ENCODE measurements around the gene LPCAT3. TPM values are rescaled to one million over a fixed set of nuclear protein-coding genes. Genes with fewer than 3 reads are reported as not detected.

LPCAT3 gene
- total and polyA plus RNA-seq, 11 donors, result 19.9 to 66.3 (median 43.4) TPM

DNA sequence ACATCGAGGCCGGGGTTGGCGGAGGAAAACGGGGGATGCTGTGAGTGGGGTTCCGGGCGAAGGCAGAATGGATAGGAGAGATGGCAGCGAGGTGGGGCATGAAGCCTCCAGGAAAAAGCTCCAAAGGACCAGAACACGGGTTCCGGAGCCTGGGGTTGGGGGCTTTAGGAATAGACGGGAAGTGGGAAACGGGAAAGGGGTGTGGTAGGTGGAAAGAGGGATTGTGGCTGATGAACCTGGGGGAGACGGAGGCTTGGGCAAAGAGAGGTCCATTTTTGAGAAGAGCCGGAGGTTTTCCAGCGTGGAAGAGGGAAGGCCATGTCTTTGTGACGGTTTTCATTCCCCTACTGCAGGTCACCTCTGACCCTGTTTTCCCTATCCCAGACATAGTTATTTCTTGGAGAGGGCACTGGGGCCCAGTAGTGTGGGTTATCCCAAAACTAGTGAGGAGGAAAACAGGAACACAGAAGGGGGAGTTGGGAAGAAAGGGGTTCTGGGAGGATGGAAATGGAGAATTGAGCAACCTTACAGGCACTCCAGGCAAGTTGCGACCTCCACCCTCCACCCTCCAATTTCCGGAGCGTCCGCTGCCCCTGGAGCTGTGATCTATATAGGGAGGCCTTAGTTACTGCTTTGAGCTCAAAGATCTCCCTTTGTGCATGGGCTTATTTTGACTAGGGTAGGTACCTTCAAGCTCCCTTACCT is 89.4 kb downstream of the LPCAT3 start:
- no peaks in the 10 kb centered on the region for H3K9me3 ChIP-seq
- DNase-seq (peak in 2 of 5 donors; percentile 9 to 17), ATAC-seq (no peak)
- peaks cover 12 to 86% (median 70%) of the 10 kb centered on the region in 12 donors for H3K4me1 ChIP-seq
- 5 to 9% (median 7%) methylated on average over 19 of the region's 19 CpGs for WGBS, 4 donors
- H3K27ac ChIP-seq, result peak overlapping the region; percentile 87 to 98 (median 96)
- H3K27me3 ChIP-seq, result no peaks in the 10 kb centered on the region
- H3K36me3 ChIP-seq, result peaks cover 0 to 16% (median 3%) of the 10 kb centered on the region in 9 donors
- TF ChIP-seq, protein P1, sequence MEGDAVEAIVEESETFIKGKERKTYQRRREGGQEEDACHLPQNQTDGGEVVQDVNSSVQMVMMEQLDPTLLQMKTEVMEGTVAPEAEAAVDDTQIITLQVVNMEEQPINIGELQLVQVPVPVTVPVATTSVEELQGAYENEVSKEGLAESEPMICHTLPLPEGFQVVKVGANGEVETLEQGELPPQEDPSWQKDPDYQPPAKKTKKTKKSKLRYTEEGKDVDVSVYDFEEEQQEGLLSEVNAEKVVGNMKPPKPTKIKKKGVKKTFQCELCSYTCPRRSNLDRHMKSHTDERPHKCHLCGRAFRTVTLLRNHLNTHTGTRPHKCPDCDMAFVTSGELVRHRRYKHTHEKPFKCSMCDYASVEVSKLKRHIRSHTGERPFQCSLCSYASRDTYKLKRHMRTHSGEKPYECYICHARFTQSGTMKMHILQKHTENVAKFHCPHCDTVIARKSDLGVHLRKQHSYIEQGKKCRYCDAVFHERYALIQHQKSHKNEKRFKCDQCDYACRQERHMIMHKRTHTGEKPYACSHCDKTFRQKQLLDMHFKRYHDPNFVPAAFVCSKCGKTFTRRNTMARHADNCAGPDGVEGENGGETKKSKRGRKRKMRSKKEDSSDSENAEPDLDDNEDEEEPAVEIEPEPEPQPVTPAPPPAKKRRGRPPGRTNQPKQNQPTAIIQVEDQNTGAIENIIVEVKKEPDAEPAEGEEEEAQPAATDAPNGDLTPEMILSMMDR (IDR thresholded peaks at IDR 0.05), result no peak
- no peak for TF ChIP-seq POLR2A (IDR thresholded peaks at IDR 0.05)
- intact Hi-C loops (cut with DNase I), result loop anchor here in 2 of 10 donors (5.0 kb wide), 2 partner anchors 57 to 183 kb away; partner anchors contain the start of gene SPSB2 (in 1 of the 2)
- peak overlapping the region; percentile 67 to 98 (median 83) for H3K4me3 ChIP-seq

DNA sequence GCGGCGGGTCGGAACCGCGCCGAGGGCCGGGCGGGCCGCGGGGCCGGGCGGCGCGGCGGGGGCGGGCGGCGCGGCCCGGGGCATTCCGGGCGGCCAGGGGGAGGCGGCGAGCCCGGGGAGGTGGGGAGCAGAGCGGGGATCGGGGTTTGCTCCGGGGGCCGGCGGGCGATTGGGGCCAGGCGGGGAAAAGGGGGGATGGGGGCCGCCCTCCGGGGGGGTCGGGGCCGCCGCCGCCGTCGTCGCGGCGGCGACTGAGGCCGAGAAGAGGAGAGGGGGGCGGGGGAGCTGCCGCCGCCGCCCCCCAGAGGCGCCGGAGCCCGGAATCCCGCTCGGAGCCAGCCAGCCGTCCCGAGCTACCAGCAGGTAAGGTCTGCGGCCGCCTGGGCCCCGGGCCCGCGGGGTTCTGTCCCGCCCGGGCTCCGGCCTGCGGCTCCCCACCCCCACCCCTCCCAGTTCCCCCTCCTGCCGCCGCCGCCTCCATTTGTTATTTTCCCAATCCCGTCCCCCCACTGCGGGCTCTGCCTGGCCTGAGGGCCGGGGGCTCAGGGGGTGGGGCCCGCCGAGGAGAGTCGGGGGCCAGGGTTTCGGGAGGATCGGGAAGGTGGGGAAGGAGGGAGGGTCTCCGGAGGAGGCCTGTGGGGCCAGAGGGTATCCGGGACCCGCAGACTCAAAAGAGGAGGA is 90.1 kb downstream of the LPCAT3 start:
- no peak for TF ChIP-seq POLR2A (IDR thresholded peaks at IDR 0.05)
- TF ChIP-seq, protein P1 (IDR thresholded peaks at IDR 0.05), result no peak
- intact Hi-C loops (cut with DNase I), result loop anchor here in 2 of 10 donors (5.0 kb wide), 2 partner anchors 56 to 184 kb away; partner anchors contain the start of gene SPSB2 (in 1 of the 2)
- peak overlapping the region; percentile 67 to 98 (median 83) for H3K4me3 ChIP-seq
- DNase-seq, result peak in 3 of 5 donors; percentile 34 to 49 (median 46)
- H3K9me3 ChIP-seq, result no peaks in the 10 kb centered on the region
- no peaks in the 10 kb centered on the region for H3K27me3 ChIP-seq
- peak overlapping the region; percentile 87 to 98 (median 96) for H3K27ac ChIP-seq
- H3K36me3 ChIP-seq, result peaks cover 0 to 11% (median 0%) of the 10 kb centered on the region in 9 donors
- peaks cover 12 to 81% (median 63%) of the 10 kb centered on the region in 12 donors for H3K4me1 ChIP-seq
- 0 to 2% (median 1%) methylated on average over 4 to 74 of the region's 79 CpGs for WGBS, 4 donors
- peak in 1 of 4 donors; percentile 1 for ATAC-seq

DNA sequence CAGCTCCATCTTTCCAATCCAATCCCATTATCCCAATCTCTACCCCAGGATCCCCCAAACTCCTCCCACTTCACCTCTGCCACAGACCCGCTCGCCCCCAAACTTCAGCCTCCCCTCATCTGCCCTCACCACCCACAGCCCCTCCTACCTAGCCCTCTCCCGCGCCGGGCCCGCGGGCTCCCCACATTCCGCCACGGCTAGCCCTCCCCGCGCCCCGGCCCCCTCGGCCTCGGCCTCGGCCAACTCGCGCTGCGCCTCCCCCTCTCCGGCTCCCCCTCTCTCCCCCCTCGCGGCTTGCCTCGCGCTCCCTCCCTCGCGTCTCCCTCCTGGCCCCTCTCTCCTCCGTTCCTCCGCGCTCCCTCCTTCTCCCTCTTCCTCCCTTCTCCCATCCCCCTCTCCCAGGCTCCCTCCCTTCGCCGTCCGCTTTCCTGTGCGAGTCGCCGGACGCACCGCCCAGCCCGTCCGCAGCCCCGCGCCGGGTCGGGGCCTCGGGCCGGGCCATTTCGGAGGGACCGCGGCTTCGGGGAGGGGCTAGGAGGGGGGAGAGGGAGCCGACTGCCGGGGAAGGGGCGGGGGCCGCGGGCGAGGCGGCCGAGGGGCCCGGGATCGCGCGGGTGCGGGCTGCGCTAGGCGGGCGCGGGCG is 90.8 kb downstream of the LPCAT3 start, which contains the start of gene ATN1:
ATN1 (plus strand) TSS at position 581 of the 643 bp plus-strand sequence. CDS start 6,043 bp downstream, outside the sequence.
- Histone ChIP-seq H3K27ac (peak within 1 kb of the TSS; percentile 87 to 98 (median 96)), H3K9me3 (no peaks in the 10 kb centered on the region), H3K4me1 (peaks cover 12 to 79% (median 58%) of the 10 kb centered on the region in 12 donors), H3K27me3 (no peaks in the 10 kb centered on the region), H3K36me3 (peaks cover 0 to 9% (median 0%) of the 10 kb centered on the region in 9 donors), H3K4me3 (peak within 1 kb of the TSS; percentile 67 to 98 (median 83))
- ATAC-seq (peak; percentile 23 to 65 (median 60)), DNase-seq (peak; percentile 89 to 91 (median 90))
- TF ChIP-seq POLR2A (IDR thresholded peaks at IDR 0.05), result peak in 1 of 2 donors; percentile 38
- TF ChIP-seq, protein P1 (IDR thresholded peaks at IDR 0.05), result no peak
- intact Hi-C loops (cut with DNase I), result loop anchor here in 2 of 10 donors (5.0 kb wide), 2 partner anchors 55 to 185 kb away; partner anchors contain the start of gene SPSB2 (in 1 of the 2)
- 0 to 1% (median 1%) methylated on average over 41 to 66 of the region's 66 CpGs for WGBS, 4 donors

MicroRNA genes within 50 kb of the gene (microRNA counts, 767-probe panel; counts per million panel counts)
- microRNA hsa-miR-141-3p (1,763 to 1,924 counts per million in 2 donors), microRNA hsa-miR-200c-3p (71.6 to 758 counts per million in 2 donors)

Small RNA genes within 50 kb of the gene (microRNA-seq; reads per million reads assigned to microRNA genes)
- 0 to 4.2 (median 1.1) reads per million in 4 donors for gene MIR141
- gene MIR200C, result 8.1 to 75.2 (median 36.2) reads per million in 4 donors

Other genes starting within 250 kb of the LPCAT3 start
- 1 to 10 TPM in 2 of 9 donors, under 1 TPM in 3, not detected in 4; 0.10 to 1.5 (median 0.43) TPM for gene LAG3, start 246.0 kb downstream of the LPCAT3 start, total RNA-seq
- under 1 TPM; 0.03 to 0.34 TPM for gene LAG3, start 246.0 kb downstream of the LPCAT3 start, polyA plus RNA-seq
- gene CD4, start 228.9 kb downstream of the LPCAT3 start, total RNA-seq, result 10 to 100 TPM in 2 of 9 donors, 1 to 10 TPM in 7; 3.0 to 71.9 (median 5.4) TPM
- 1 to 10 TPM; 1.1 to 3.2 TPM for gene CD4, start 228.9 kb downstream of the LPCAT3 start, polyA plus RNA-seq
- 1 to 10 TPM; 1.8 to 5.2 (median 2.9) TPM for gene GPR162, start 196.7 kb downstream of the LPCAT3 start, total RNA-seq
- 1 to 10 TPM; 4.4 to 7.7 TPM for gene GPR162, start 196.7 kb downstream of the LPCAT3 start, polyA plus RNA-seq
- 10 to 100 TPM in 7 of 9 donors, 1 to 10 TPM in 2; 4.2 to 26.7 (median 16.6) TPM for gene P3H3, start 190.1 kb downstream of the LPCAT3 start, total RNA-seq
- gene P3H3, start 190.1 kb downstream of the LPCAT3 start, polyA plus RNA-seq, result 10 to 100 TPM; 11.5 to 29.9 TPM
- 10 to 100 TPM in 2 of 9 donors, 1 to 10 TPM in 6, under 1 TPM in 1; 0.64 to 12.4 (median 6.2) TPM for gene GNB3, start 177.6 kb downstream of the LPCAT3 start, total RNA-seq
- gene GNB3, start 177.6 kb downstream of the LPCAT3 start, polyA plus RNA-seq, result 1 to 10 TPM; 1.9 to 6.2 TPM
- 1 to 10 TPM in 1 of 9 donors, under 1 TPM in 7, not detected in 1; 0.44 to 8.3 (median 0.96) TPM for gene CDCA3, start 167.2 kb downstream of the LPCAT3 start, total RNA-seq
- under 1 TPM; 0.42 to 0.65 TPM for gene CDCA3, start 167.2 kb downstream of the LPCAT3 start, polyA plus RNA-seq
- 10 to 100 TPM; 42.0 to 96.8 (median 61.6) TPM for gene USP5, start 166.3 kb downstream of the LPCAT3 start, total RNA-seq
- 10 to 100 TPM; 23.4 to 52.8 TPM for gene USP5, start 166.3 kb downstream of the LPCAT3 start, polyA plus RNA-seq
- gene TPI1, start 150.9 kb downstream of the LPCAT3 start, total RNA-seq, result 1,000 to 10,000 TPM in 1 of 9 donors, 100 to 1,000 TPM in 8; 600 to 1,024 (median 730) TPM
- gene TPI1, start 150.9 kb downstream of the LPCAT3 start, polyA plus RNA-seq, result 1,000 to 10,000 TPM in 1 of 2 donors, 100 to 1,000 TPM in 1; 648 to 1,605 TPM
- gene SPSB2, start 145.2 kb downstream of the LPCAT3 start, total RNA-seq, result 1 to 10 TPM; 2.3 to 6.6 (median 3.1) TPM
- 1 to 10 TPM; 4.4 to 4.6 TPM for gene SPSB2, start 145.2 kb downstream of the LPCAT3 start, polyA plus RNA-seq
- gene LRRC23, start 113.7 kb downstream of the LPCAT3 start, total RNA-seq, result 10 to 100 TPM in 5 of 9 donors, 1 to 10 TPM in 4; 8.2 to 15.1 (median 10.3) TPM
- gene LRRC23, start 113.7 kb downstream of the LPCAT3 start, polyA plus RNA-seq, result 10 to 100 TPM; 14.8 to 15.3 TPM
- gene ENO2, start 103.9 kb downstream of the LPCAT3 start, total RNA-seq, result 10 to 100 TPM in 6 of 9 donors, 1 to 10 TPM in 3; 4.6 to 30.9 (median 11.6) TPM
- 10 to 100 TPM; 10.4 to 22.1 TPM for gene ENO2, start 103.9 kb downstream of the LPCAT3 start, polyA plus RNA-seq
- 10 to 100 TPM; 38.4 to 82.9 (median 67.2) TPM for gene ATN1, start 90.5 kb downstream of the LPCAT3 start, total RNA-seq
- gene ATN1, start 90.5 kb downstream of the LPCAT3 start, polyA plus RNA-seq, result 10 to 100 TPM; 61.3 to 65.6 TPM
- gene RNU7-1, start 74.7 kb downstream of the LPCAT3 start, total RNA-seq, result not detected
- gene RNU7-1, start 74.7 kb downstream of the LPCAT3 start, polyA plus RNA-seq, result not detected
- gene C12orf57, start 74.5 kb downstream of the LPCAT3 start, total RNA-seq, result 100 to 1,000 TPM; 108 to 394 (median 167) TPM
- 100 to 1,000 TPM; 258 to 460 TPM for gene C12orf57, start 74.5 kb downstream of the LPCAT3 start, polyA plus RNA-seq
- gene PTPN6, start 67.1 kb downstream of the LPCAT3 start, total RNA-seq, result 10 to 100 TPM in 2 of 9 donors, 1 to 10 TPM in 7; 3.5 to 63.2 (median 5.9) TPM
- 1 to 10 TPM; 6.6 to 6.7 TPM for gene PTPN6, start 67.1 kb downstream of the LPCAT3 start, polyA plus RNA-seq
- 100 to 1,000 TPM; 128 to 189 (median 152) TPM for gene PHB2, start 47.8 kb downstream of the LPCAT3 start, total RNA-seq
- 100 to 1,000 TPM; 112 to 192 TPM for gene PHB2, start 47.8 kb downstream of the LPCAT3 start, polyA plus RNA-seq
- 10 to 100 TPM; 24.2 to 43.1 (median 35.9) TPM for gene EMG1, start 47.6 kb downstream of the LPCAT3 start, total RNA-seq
- gene EMG1, start 47.6 kb downstream of the LPCAT3 start, polyA plus RNA-seq, result 10 to 100 TPM; 23.0 to 38.2 TPM
- 100 to 1,000 TPM in 2 of 9 donors, 10 to 100 TPM in 7; 31.9 to 247 (median 74.2) TPM for gene C1S, start 42.2 kb upstream of the LPCAT3 start, total RNA-seq
- gene C1S, start 42.2 kb upstream of the LPCAT3 start, polyA plus RNA-seq, result 10 to 100 TPM; 30.1 to 36.4 TPM
- gene C1R, start 74.0 kb upstream of the LPCAT3 start, total RNA-seq, result 100 to 1,000 TPM in 5 of 9 donors, 10 to 100 TPM in 4; 42.6 to 343 (median 107) TPM
- gene C1R, start 74.0 kb upstream of the LPCAT3 start, polyA plus RNA-seq, result 10 to 100 TPM; 49.1 to 98.5 TPM
- 10 to 100 TPM in 3 of 9 donors, 1 to 10 TPM in 6; 5.4 to 27.1 (median 7.9) TPM for gene C1RL, start 90.7 kb upstream of the LPCAT3 start, total RNA-seq
- gene C1RL, start 90.7 kb upstream of the LPCAT3 start, polyA plus RNA-seq, result 1 to 10 TPM; 7.9 to 9.8 TPM
- 1 to 10 TPM in 1 of 9 donors, under 1 TPM in 1, not detected in 7; 0.86 to 2.1 TPM for gene RBP5, start 110.4 kb upstream of the LPCAT3 start, total RNA-seq
- gene RBP5, start 110.4 kb upstream of the LPCAT3 start, polyA plus RNA-seq, result under 1 TPM; 0.34 to 0.94 TPM
- gene CLSTN3, start 111.9 kb upstream of the LPCAT3 start, total RNA-seq, result 10 to 100 TPM in 2 of 9 donors, 1 to 10 TPM in 7; 3.3 to 18.7 (median 4.1) TPM
- 1 to 10 TPM; 3.1 to 4.2 TPM for gene CLSTN3, start 111.9 kb upstream of the LPCAT3 start, polyA plus RNA-seq
- 10 to 100 TPM; 24.9 to 40.1 (median 29.9) TPM for gene PEX5, start 171.2 kb upstream of the LPCAT3 start, total RNA-seq
- 10 to 100 TPM in 1 of 2 donors, 1 to 10 TPM in 1; 9.7 to 45.9 TPM for gene PEX5, start 171.2 kb upstream of the LPCAT3 start, polyA plus RNA-seq